Peyer's patch (tissue), 4 donors: ENCODE data around the gene LRP6.

Source experiments
- POLR2A ChIP-seq, 2 donors: fragments of 450-650 bp; IDR thresholded peaks; one replicate each; pipeline ENCODE4 v1.5.1; 2017; ENCODE audit warnings: antibody characterized with exemption in 2 of 2, mild to moderate bottlenecking in 2 of 2, moderate library complexity in 2 of 2
- TF ChIP-seq, protein P1 (sequence below), 6 experiments: fragments of 450-650 bp in 4 of 6; fragments of 200-600 bp in 2 of 6; sonication (generic) in 1 of 6; IDR thresholded peaks; one replicate each; pipeline ENCODE4 v1.5.1; 2017 to 2019; ENCODE audit warnings: antibody characterized with exemption in 6 of 6, mild to moderate bottlenecking in 3 of 6, moderate library complexity in 1 of 6

DNA sequence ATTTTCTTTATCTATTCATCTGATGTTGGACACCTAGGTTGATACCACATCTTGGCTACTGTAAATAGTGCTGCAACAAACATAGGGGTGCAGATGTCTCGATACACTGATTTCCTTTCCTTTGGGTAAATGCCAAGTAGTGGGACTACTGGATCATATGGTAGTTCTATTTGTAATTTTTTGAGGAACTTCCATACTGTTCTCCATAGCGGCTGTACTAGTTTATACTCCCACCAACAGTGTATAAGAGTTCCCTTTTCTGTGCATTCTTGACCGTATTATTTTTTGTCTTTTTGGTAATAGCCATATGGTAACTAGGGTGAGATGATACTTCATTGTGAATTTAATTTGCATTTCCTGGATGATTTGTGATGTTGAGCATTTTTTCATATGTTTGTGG is 71.8 kb downstream of the LRP6 start:
- TF ChIP-seq POLR2A (IDR thresholded peaks at IDR 0.05) = no peak
- TF ChIP-seq, protein P1, sequence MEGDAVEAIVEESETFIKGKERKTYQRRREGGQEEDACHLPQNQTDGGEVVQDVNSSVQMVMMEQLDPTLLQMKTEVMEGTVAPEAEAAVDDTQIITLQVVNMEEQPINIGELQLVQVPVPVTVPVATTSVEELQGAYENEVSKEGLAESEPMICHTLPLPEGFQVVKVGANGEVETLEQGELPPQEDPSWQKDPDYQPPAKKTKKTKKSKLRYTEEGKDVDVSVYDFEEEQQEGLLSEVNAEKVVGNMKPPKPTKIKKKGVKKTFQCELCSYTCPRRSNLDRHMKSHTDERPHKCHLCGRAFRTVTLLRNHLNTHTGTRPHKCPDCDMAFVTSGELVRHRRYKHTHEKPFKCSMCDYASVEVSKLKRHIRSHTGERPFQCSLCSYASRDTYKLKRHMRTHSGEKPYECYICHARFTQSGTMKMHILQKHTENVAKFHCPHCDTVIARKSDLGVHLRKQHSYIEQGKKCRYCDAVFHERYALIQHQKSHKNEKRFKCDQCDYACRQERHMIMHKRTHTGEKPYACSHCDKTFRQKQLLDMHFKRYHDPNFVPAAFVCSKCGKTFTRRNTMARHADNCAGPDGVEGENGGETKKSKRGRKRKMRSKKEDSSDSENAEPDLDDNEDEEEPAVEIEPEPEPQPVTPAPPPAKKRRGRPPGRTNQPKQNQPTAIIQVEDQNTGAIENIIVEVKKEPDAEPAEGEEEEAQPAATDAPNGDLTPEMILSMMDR (IDR thresholded peaks at IDR 0.05) = no peak
